Measurements from ENCODE around the gene TRPT1.

The TRPT1 gene

DNA sequence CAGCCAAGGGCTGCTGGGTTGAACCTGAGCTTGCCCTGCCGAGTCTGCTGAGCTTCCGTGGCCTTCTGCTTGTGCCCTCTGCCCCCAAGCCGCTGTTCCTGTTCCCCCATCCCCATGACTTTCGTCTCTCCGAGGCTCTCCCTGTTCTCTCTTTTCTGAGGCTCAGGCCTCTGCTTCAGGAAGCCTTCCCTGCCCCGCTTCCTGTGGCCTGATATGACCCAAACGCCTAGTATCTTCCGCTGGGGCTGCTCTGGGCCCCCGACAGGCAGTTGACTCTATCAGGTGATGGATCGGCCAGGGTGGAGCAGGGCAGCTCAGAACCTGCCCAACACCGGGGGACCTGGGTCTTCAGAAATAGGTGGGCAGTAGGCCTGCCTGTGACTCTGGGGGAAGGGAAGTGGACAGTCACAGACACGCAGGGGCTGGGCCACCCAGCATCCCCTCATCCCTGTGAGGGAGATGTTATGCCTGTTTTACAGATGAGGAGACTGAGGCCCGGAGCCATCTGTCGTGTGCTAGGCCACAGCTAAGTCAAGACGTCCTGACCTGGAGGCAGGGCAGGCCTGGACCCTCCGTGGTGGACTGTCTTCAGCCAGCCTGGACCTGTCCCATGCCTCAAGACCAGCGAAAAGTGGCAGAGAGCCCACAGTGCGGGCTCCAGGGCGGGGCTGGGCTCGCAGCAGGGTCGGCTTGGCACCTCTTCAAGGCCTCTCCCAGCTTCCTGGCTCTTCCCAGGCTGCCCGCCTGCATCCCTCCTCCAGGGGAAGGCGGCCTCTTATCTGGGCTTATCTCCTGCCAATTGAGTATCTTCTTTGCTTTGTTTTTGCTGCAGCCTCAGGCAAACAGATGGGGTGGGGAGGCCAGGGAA, 42.3 kb upstream of the TRPT1 start:
- peaks cover 14% of the 10 kb centered on the region for H3K4me1 ChIP-seq (ENCODE audit: low read depth, poor library complexity, severe bottlenecking)
- H3K36me3 ChIP-seq (ENCODE audit: insufficient read depth), result no peaks in the 10 kb centered on the region
- peak overlapping the region; percentile 86 for H3K4me2 ChIP-seq
- H3K9ac ChIP-seq, result peak overlapping the region; percentile 86; the same call in 1 of the 2 replicates
- H3K27me3 ChIP-seq (ENCODE audit: insufficient read depth, low read depth), result no peaks in the 10 kb centered on the region
- H2AFZ ChIP-seq (ENCODE audit: low read depth), result no peak overlapping the region; the same call in 1 of the 2 replicates
- H3K4me3 ChIP-seq (IDR thresholded peaks at IDR 0.05; ENCODE audit: insufficient read depth, low read depth, low read length), result no peak overlapping the region
- H3K79me2 ChIP-seq (ENCODE audit: insufficient read depth, low read depth), result no peaks in the 10 kb centered on the region
- peak overlapping the region; percentile 87 for H3K27ac ChIP-seq
- H4K20me1 ChIP-seq (ENCODE audit: insufficient read depth), result no peaks in the 10 kb centered on the region
- TF ChIP-seq, protein P1, sequence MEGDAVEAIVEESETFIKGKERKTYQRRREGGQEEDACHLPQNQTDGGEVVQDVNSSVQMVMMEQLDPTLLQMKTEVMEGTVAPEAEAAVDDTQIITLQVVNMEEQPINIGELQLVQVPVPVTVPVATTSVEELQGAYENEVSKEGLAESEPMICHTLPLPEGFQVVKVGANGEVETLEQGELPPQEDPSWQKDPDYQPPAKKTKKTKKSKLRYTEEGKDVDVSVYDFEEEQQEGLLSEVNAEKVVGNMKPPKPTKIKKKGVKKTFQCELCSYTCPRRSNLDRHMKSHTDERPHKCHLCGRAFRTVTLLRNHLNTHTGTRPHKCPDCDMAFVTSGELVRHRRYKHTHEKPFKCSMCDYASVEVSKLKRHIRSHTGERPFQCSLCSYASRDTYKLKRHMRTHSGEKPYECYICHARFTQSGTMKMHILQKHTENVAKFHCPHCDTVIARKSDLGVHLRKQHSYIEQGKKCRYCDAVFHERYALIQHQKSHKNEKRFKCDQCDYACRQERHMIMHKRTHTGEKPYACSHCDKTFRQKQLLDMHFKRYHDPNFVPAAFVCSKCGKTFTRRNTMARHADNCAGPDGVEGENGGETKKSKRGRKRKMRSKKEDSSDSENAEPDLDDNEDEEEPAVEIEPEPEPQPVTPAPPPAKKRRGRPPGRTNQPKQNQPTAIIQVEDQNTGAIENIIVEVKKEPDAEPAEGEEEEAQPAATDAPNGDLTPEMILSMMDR (conservative IDR thresholded peaks at IDR 0.05; ENCODE audit: low read depth, low read length), result no peak

DNA sequence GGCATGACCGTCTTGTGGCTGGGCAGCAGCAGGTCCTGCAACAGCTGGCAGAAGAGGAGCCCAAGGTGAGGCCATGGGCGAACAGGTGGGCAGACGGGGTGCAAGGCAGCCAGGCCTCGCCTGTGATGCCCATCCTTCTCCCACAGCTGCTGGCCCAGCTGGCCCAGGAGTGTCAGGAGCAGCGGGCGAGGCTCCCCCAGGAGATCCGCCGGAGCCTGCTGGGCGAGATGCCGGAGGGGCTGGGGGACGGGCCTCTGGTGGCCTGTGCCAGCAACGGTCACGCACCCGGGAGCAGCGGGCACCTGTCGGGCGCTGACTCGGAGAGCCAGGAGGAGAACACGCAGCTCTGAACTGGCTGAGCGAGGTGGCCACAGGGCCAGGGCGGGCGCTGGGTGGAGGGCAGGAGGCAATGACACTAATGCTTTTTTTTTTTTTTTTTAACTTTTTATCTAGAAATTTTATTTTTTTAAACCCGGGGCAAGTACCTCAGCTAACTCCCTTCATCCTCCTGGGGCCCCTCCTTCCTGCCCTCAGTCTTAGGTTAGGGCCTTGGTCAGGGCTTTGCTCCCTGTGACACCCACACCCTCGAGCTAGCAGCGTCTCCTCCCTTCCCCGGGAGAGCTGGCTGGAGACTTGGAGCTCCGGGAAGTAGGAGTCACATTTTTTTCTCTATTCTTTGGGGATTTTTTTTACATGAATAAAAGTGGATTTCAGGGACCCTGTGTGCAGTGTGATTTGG, 41.4 kb upstream of the TRPT1 start:
- Histone ChIP-seq H3K79me2 (ENCODE audit: insufficient read depth, low read depth) (no peaks in the 10 kb centered on the region), H3K27me3 (ENCODE audit: insufficient read depth, low read depth) (no peaks in the 10 kb centered on the region), H3K27ac (no peak overlapping the region), H4K20me1 (ENCODE audit: insufficient read depth) (no peaks in the 10 kb centered on the region), H3K9ac (no peak overlapping the region; the same call in 1 of the 2 replicates), H3K4me2 (no peak overlapping the region; the same call in 1 of the 2 replicates), H3K4me3 (IDR thresholded peaks at IDR 0.05; ENCODE audit: insufficient read depth, low read depth, low read length) (no peak overlapping the region), H3K36me3 (ENCODE audit: insufficient read depth) (no peaks in the 10 kb centered on the region), H3K4me1 (ENCODE audit: low read depth, poor library complexity, severe bottlenecking) (peaks cover 14% of the 10 kb centered on the region), H2AFZ (ENCODE audit: low read depth) (no peak overlapping the region)
- TF ChIP-seq, protein P1 (conservative IDR thresholded peaks at IDR 0.05; ENCODE audit: low read depth, low read length), result no peak

DNA sequence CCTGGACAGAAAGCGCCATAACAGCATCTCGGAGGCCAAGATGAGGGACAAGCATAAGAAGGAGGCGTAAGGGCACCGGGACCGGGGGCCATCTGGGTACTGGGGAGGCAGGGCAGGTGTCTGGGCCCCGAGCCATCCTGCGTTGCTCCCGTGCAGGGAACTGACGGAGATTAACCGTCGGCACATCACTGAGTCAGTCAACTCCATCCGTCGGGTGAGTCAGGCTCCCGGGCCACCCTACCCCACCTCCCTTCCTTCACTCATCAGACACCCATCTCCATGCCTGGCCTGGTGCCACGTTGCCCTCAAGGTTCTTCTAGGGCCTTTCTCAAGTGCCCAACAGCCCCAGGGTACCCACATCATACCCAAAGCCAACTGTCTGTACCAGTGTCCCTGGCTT, 40.4 kb upstream of the TRPT1 start:
- Histone ChIP-seq H3K36me3 (ENCODE audit: insufficient read depth) (no peaks in the 10 kb centered on the region), H4K20me1 (ENCODE audit: insufficient read depth) (no peaks in the 10 kb centered on the region), H3K27ac (no peak overlapping the region)

More for the DNA sequence above, 40.4 kb upstream of the TRPT1 start:
- no peak overlapping the region for H3K4me3 ChIP-seq (IDR thresholded peaks at IDR 0.05; ENCODE audit: insufficient read depth, low read depth, low read length)
- TF ChIP-seq, protein P1 (conservative IDR thresholded peaks at IDR 0.05; ENCODE audit: low read depth, low read length), result no peak
- H2AFZ ChIP-seq (ENCODE audit: low read depth), result no peak overlapping the region
- H3K27me3 ChIP-seq (ENCODE audit: insufficient read depth, low read depth), result no peaks in the 10 kb centered on the region
- H3K79me2 ChIP-seq (ENCODE audit: insufficient read depth, low read depth), result no peaks in the 10 kb centered on the region
- no peak overlapping the region for H3K4me2 ChIP-seq
- peaks cover 9% of the 10 kb centered on the region for H3K4me1 ChIP-seq (ENCODE audit: low read depth, poor library complexity, severe bottlenecking)
- no peak overlapping the region for H3K9ac ChIP-seq
